NCI-H460 (cell line): ENCODE data around the gene CFAP45. TPM values are rescaled to one million over a fixed set of nuclear protein-coding genes. Genes with fewer than 3 reads are reported as not detected.

Experiments
- DNase-seq: peaks from one replicate; pipeline ENCODE4 v3.0.0-alpha.2; 2016; ENCODE audit warnings: low read depth; ENCODE audit errors: extremely low read depth
- total RNA-seq: library from RNA; depleted of rRNA; stranded (reverse); fragments of >200 nt; shearing (Covaris generic); gene quantifications from 2 replicates; pipeline ENCODE4 v1.2.3, GENCODE V29; 2014

CFAP45 gene
- total RNA-seq, 1 experiment from 2014 or later = 0.35 TPM

DNA sequence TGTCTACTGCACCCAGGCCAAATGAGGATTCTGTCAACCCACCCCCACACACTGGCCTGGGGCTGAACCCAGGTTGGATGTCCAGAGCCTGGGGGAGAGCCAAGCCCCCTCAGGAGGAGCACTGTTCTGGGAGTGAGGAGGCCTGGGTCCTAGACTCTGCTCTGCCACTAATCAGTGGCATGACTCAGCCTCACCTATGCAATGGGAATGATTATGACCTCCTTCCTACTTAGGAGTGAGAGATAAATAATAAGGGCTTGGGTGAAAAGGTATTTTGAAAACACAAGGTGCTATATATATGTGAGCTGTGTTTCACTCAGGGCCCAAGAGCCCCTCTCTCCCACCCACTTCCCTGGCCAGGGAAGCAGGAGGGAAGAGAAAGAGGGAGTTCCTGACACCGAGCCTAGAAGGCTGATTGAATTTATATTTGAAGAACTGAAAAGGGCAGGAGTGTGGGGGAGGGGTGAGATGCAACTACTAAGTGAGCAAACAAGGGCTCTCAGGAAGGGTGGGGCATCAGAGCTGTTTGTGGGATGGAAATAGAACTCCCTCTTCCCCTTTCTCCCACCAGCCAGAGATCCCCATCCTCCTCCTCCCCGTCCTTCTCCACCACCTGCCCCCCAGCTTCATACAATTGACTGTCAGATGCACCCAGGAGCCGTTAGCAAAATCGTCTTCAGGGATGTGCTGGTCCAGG lies 37.2 kb upstream of the CFAP45 start:
- no peak for DNase-seq

DNA sequence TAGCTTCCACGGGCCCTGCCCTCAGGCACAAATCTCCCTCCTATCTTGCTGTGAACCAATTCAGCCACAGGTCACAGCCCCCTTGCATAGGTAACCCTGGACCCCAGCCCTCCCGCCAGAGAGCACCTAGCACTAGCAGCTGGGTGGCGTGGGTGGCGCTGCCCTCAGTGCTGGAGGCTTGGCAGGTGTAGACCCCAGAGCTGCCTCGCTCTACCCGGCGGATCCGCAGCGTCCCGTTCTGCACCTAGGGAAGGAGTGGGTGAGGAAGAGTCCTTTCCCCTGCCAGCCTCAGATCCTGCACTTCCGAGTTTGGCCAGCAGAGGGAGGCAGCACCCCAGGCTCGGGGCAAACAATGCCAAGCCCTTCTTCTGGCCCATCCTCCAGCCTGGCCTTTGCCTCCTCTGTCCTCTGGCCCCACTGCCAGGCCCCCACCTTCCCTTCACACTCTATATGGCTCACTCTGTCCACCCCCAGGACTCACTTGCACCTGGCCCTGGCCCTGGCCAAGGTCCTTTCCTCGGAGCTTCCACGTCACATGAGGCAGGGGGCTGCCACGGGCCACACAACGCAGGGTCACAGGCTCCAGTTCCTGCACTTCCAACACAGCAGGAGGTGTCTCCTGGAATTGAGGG lies 36.4 kb upstream of the CFAP45 start:
- peak; percentile 53 for DNase-seq

DNA sequence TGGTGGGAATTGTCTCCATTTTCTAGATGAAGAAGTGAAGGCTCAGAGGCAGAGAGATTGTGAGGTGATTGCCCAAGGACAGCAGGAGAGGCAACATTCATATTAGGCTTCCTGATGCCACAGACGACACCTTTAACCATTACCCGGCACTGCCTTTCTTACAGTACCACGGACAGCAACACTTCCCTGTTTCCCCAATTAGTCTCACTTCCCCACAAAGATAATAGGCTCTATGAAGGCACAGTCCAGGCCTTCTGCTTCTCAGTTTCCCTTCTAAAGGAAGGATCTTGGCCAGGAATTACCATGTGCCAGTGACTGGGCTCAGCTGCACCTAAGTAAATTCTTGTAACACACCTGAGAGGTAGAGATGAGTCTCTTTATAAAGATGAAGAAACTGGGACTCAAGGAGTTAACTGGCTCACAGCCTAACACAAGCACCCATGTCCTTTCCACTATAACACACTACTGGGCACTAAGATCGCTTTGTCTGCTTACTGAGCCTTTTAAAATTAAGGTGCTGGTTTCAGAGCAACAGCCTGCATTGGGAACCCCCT lies 35.8 kb upstream of the CFAP45 start:
- no peak for DNase-seq

DNA sequence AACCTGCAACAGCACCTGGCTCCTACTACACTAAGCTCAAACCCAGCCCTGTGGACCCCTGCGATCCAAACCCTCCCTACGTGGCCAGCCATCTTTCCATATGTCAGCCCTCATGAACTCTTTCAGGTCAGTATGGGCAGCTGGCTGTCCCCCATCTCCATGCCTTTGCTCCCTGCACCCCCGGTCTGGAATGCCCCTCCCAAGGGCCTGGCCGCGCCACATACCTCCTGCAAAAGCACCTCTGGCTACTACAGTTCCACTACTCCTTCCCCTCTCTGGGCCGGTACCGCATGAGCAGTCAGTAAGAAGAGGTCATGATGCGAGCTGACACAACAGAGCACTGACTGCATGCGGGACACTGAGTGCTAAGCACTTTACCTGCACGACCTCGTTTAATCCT lies 35.3 kb upstream of the CFAP45 start:
- no peak for DNase-seq

DNA sequence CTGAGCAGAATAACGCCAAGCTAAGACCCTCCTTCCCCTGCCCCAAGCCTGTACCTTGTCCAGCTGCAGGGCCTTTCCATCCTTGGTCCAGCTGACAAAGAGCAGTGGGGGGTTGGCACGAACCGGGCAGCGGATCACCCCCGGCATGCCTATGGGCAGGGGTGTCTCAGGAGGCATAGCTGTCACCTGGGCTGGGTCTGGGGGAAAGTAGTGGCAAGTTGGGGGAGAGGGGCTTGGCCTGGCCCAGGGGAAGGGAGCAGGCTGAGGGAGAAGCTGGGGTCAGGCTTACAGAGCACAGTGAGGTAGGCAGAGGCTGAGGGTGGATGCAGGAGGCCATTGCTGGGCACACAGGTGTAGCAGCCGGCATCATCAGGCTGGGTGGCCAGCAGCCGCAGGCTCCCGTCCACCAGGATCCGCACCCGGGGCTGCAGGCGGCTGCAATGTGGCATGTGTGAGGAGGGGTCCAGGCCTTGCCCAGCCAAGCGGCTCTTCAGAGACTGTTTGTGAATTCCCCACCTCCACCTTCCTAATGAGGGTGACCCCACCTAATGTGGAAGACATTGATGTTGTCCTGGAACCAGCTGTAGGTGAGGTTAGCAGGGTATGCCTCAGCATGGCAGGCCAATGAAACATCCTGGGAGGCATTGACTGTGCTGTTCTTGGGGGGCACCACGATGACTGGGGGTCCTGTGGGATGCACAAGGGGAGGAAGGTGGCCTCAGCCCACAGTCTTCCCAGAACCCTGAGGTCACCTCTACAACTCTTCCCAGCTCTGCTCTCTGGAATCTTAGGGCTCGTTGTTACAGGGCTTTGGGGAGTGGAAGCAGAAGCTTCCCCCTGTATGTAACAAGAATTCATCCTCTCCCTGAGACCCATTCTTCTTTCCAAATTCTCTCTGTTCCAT lies 34.4 kb upstream of the CFAP45 start:
- no peak for DNase-seq

DNA sequence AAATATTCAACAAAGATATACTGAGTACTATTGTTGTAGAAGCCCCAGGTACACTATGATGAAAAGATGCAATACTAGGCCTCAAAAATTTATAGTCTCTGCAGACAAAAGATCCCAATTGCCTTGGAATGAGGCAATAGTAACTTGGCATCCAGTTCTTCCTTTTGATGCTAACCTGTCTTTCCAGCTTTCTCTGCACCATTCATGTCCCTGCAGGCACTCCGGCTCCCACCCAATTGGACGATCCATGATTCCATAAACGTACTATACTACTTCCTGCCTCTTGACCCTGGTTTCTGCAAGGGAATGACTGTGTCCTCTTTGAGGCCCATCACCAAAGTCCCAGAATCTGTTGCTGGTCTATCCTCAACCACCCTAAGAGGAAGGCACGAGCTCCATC lies 33.4 kb upstream of the CFAP45 start:
- DNase-seq = no peak

DNA sequence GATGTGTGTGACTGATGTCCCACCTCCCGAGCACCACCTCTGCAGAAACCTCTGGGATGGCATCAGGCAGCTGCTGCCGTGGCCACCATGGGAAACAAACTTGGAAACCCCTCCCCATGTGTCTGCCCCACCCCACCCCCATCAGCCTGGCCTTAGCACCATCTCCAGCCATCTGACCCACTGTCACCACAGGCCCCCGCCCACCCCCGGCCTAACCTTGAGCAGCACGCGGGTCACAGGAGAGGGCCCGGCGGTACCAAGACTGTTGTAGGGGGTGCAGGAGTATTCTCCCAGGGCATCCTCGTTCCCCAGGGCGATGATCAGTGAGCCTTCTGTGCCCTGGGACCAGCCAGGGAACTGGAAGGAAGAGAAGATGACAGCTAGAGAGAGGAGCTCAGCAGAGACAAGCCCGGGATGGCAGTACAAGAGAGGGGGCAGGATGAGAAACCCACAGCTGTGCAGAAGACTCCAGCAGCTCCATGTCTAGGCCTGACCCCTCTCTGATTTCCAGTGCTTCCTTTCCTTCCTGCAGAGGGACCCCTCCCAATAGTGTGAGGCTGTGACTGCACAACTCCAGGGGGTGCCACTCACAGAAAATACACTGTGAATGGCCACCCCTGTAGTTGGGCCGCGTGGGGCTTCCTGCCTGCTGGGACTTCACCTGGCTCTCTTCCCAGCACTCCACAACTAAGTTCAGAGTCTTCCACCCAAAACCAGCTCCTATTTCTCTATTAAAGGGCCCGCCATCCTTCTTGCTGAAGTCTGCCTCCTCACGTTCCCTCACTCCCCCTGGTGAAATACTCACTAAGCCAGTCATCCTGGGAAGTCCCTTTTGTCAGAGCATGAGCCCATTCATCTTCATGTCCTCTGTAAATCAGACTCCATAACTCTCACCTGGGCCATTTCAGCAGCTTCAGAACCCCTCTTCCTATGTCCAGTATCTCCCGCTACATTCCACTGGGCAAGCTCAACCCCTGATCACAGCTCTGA lies 32.6 kb upstream of the CFAP45 start:
- no peak for DNase-seq

DNA sequence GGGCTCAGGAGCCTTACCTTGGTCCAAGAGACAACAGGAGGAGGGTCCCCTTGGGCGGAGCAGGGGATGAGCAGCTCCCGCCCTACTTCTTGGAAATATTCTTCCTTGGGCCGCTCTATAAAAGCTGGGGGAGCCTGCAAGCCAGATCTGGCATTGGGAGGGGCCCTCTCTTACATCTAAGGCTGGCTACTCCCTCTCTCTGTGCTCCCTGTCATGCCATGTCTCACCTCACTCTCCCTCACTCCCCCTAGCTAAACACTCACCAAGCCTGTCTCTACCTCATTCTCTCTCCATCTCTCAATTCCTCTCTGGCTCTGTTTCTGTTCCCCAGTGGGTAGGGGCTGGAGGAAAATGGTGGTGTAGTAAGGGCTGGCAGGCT lies 31.8 kb upstream of the CFAP45 start:
- no peak for DNase-seq

DNA sequence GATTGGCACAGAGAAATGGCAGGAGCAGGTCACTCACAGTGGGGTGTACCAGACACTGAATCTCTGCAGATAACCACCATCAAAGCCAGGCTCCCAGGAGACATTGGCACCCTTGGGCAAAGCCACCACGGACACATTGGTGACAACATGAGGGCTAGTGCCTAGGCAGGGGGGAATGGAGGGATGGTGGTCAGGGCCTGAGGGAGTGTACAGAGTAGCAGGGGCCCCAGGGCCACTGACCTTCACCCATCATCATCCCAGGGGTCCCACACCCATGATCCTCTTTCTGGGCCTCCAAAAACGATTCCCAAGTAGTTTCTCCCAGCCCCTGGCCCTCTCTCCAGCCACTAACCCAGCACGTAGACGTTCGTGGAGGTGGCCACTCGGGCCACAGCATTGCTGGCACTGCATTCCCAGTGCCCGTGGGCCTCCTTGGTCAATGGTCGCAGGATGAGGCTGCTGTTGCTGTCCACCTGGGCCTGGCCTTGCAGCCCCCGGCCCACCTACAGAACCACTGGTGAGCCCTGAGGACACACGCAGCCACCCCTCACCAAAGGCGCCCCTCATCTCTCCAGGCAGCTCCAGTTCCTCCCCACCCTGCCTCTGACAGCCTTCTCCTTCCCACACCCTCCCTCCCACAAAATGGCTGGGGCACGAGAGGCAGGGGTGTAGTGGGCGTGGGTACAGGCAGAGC lies 31.3 kb upstream of the CFAP45 start:
- no peak for DNase-seq

DNA sequence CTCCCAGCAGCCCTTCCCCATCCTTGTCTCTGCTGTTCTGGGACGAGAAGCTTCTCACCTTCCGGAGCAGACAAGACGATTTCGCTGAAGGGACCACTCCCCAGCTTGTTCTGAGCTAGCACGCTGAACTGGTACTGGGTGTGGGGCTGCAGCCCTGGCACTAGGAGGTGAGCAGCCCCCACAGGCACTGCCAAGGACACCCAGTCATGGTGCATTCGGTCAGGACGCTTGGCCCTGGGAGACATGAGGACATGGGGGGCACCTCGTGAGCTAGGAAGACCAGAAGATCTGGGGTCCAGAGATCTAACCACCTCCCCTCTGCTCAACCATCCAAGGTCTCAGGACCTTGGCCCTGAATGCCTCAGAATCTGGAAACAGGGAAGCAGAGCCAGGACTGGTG lies 30.7 kb upstream of the CFAP45 start:
- no peak for DNase-seq

DNA sequence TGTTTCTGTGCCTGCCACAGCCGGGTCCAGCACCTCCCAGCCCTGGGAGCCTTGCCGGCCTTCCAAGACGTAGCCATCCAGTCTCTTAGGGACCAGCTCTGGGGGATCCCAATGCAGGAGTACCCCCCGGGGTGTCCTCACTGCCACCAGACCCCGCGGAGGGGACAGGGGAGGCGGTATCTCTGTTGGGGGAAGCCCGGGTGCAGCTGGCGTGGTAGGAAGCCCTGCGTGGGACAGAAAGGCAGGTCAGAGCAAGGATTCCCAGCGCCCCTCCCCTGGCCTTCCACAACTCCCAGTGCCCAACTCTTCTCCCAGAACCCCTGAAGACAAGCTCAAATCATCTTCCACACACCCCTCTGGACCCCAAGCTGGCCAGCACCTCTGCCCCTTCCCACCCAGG lies 30.3 kb upstream of the CFAP45 start:
- no peak for DNase-seq

DNA sequence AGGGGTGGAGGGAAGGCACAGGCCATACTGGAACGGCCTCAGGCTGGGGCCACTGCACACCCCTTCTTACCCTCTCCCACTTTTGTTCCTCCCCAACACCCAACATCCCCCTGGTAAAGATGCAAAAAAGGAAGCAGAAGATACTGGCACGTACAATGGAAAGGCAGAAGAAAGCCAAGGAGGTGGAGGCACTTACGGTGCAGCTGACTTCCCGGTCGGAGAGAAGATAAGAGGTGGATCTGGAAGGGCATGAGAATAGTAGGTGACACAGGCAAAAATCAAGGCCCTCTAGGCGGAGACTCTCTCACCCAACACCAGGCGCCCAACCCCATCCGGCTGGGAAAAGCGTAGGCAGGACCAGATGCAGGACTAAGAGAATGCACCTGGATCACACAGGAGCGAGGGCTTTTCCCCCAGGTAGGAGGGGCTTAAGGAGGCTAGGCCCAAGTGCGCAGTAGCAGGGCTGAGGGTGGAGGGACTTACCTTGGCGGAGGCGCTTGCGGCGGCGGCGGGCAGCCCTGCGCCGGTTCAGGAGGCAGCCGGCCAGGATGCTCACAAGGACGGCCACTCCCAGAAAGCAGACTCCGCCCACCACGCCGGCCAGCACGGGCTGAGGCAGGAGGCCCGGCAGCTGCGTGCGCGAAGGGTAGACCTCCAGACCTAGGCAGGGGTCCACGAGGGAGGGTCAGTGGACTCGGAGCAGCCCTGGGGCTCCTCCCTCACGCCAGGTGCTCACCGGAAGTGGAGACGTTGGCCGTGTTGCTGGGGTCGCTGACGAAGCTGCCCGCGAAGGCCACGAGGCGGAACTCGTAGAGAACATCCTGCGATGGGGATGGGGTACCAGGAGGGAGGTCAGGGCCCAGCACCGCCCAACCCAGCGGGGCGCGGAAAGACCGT lies 29.4 kb upstream of the CFAP45 start:
- no peak for DNase-seq

DNA sequence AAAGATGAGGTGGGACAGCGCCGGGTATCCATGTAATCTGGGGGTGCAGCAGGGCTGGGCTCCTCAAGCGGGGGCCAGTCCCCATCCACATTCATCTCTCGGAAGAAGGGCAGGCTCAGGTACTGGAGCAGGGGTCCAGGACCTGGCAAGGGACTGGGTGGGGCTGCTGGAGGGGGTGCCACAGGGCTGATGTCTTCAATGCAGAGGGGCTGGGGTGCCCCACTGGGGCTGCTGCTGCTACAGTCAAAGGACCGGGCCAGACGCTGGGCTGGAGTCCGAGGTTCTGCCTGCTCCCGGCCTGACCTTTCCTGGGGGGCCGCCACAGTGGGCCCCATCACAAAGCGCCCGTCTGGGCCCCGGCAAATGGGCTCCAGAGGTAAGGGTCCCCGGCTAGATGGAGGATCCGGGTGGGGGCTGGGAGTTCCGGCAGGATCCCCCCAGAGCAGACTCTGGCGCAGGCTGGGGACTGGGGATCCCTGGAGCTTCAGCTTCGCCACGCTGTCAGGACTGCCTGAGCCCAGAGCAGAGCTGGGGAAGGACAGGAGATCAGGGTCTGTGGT lies 28.6 kb upstream of the CFAP45 start:
- DNase-seq = no peak

DNA sequence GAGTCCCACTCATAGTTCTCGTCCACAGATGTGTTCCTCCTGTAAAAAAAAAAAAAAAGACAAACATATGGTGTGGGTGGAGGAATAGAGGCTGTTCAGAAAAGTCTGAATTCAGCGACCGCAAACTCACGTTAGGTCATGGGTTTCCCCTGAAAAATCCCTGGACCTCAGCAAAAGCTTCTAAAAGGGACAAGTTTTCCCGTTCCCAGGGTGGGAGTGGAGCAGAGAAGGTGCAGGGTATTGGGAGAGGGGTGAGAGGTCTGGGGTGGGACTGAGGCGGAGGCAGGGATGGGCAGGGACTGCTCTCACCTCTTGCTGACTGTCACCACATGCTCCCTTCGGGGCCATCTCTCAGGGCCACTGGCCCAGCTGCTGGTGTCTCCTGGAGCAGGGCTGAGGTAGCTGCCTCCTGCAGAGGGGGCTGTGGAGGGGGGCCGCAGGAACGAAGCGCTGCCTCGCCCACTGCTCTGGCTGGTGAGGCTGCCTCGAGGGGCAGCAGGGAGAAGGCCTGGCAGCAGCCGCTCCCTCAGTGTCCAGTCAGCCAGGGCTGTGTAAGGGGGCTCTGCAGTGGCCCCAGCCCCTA lies 28.0 kb upstream of the CFAP45 start:
- no peak for DNase-seq

DNA sequence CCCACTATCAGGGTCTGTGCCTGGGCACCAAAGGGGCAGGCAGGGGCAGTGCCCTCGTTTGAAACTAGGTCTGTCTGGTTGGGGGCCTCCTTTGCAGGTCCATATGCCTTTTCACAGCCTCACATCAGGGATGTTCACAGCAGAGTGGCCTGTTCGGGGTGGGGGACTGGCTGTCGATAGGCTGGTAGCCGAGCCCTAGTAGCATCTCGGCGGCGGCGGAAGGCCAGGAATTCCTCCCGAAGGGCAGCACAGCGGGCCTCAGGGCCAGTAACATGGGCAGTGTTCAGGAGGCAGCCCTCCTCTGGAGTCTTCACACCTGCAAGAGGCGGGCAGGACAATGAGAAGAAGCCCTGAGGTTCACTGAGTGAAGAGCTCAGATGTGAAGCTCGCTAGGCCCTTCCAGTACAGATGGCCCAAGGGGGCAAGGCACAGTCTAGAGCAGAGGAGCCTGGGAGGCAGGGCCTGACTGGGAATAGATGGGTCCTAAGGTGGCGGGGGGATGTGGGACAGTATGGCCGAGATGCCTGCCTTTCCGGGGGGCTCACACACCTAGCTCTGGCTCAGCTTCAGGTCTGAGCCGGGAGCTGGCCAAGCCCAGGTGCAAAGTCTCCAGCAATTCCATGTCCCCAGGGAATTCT lies 27.4 kb upstream of the CFAP45 start:
- DNase-seq = no peak

DNA sequence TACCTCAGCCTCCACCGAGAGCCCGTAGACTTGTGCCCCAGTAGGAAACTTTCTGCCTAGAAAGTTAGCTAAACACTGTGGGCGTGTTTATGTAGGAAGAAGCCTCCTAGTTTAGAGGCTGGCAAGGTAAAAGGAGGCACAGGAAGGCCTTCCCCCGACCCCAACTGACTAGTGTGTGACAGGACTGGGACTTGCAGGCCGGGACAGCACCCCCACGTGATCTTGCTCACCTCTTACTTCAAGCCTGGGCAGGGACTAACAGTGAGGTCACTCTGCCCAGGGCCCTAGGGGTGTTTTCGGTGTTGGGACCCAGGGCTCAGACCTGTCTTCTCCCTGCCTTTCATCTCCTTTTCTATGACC lies 25.7 kb upstream of the CFAP45 start:
- DNase-seq = no peak
